ENCODE results near the gene FMOD.
A peak's percentile ranks its signal among the peaks of the same experiment; 100 is the strongest.
"Not testable (repeated sequence)": the region's sequence is repeated elsewhere in the genome, so short reads cannot be mapped to it uniquely, and the experiment has no call there.

The FMOD gene

GRCh38 chr1:203326830-203327683, 23.9 kb downstream of the FMOD start:
- peak; percentile 84 to 92 (median 88) for DNase-seq (ENCODE audit: low read depth in 2 of 3, low spot score in 1 of 3)

GRCh38 chr1:203325418-203326091, 25.4 kb downstream of the FMOD start:
- no peak for DNase-seq (ENCODE audit: low read depth in 2 of 3, low spot score in 1 of 3)

GRCh38 chr1:203325026-203325417, 25.9 kb downstream of the FMOD start:
- peak in 1 of 3 donors; percentile 39 for DNase-seq (ENCODE audit: low read depth in 2 of 3, low spot score in 1 of 3)

- no peak for DNase-seq (ENCODE audit: low read depth in 2 of 3, low spot score in 1 of 3)
Measured at GRCh38 chr1:203324105-203325025, 26.6 kb downstream of the FMOD start.

- no peak for DNase-seq (ENCODE audit: low read depth in 2 of 3, low spot score in 1 of 3)
Measured at GRCh38 chr1:203323587-203323986, 27.3 kb downstream of the FMOD start.

GRCh38 chr1:203322500-203323179, 28.3 kb downstream of the FMOD start:
- no peak for DNase-seq (ENCODE audit: low read depth in 2 of 3, low spot score in 1 of 3)

GRCh38 chr1:203321273-203322052, 29.5 kb downstream of the FMOD start:
- no peak for DNase-seq (ENCODE audit: low read depth in 2 of 3, low spot score in 1 of 3)

GRCh38 chr1:203320591-203321272, 30.2 kb downstream of the FMOD start:
- no peak for DNase-seq (ENCODE audit: low read depth in 2 of 3, low spot score in 1 of 3)

GRCh38 chr1:203318229-203318517, 32.7 kb downstream of the FMOD start:
- DNase-seq (ENCODE audit: low read depth in 2 of 3, low spot score in 1 of 3), result no peak

GRCh38 chr1:203317429-203318228, 33.3 kb downstream of the FMOD start:
- DNase-seq (ENCODE audit: low read depth in 2 of 3, low spot score in 1 of 3), result no peak

GRCh38 chr1:203316626-203317093, 34.3 kb downstream of the FMOD start:
- no peak for DNase-seq (ENCODE audit: low read depth in 2 of 3, low spot score in 1 of 3)

- DNase-seq (ENCODE audit: low read depth in 2 of 3, low spot score in 1 of 3), result not testable (repeated sequence)
Measured at GRCh38 chr1:203314025-203314759, 36.7 kb downstream of the FMOD start.

GRCh38 chr1:203311368-203312301, 39.3 kb downstream of the FMOD start:
- no peak for DNase-seq (ENCODE audit: low read depth in 2 of 3, low spot score in 1 of 3)

- DNase-seq (ENCODE audit: low read depth in 2 of 3, low spot score in 1 of 3), result no peak
Measured at GRCh38 chr1:203308923-203309331, 42.0 kb downstream of the FMOD start.

- no peak for DNase-seq (ENCODE audit: low read depth in 2 of 3, low spot score in 1 of 3)
Measured at GRCh38 chr1:203308328-203308922, 42.5 kb downstream of the FMOD start.

GRCh38 chr1:203307641-203308126, 43.2 kb downstream of the FMOD start:
- no peak for DNase-seq (ENCODE audit: low read depth in 2 of 3, low spot score in 1 of 3)
